PFSK-1 (cell line): ENCODE data around the gene GPC6.

Source experiments
- FOXP2 ChIP-seq: optimal IDR thresholded peaks from 2 replicates; pipeline ENCODE3; 2011; ENCODE audit warnings: borderline replicate concordance, control low read depth, inconsistent platforms; ENCODE audit not compliant: insufficient read depth; ENCODE audit errors: extremely low read length, extremely low read depth
- POLR2AphosphoS5 ChIP-seq: IDR thresholded peaks from 2 replicates; pipeline ENCODE4 v1.6.1; 2012; ENCODE audit warnings: low read depth, mild to moderate bottlenecking, control low read depth, low read length, moderate library complexity
- SIN3A ChIP-seq: IDR thresholded peaks from 2 replicates; pipeline ENCODE4 v1.6.1; 2012; ENCODE audit warnings: mild to moderate bottlenecking, low read length, moderate library complexity, borderline replicate concordance; ENCODE audit not compliant: insufficient read depth
- TAF1 ChIP-seq: IDR thresholded peaks from 2 replicates; pipeline ENCODE4 v1.6.1; 2012; ENCODE audit warnings: low read length, control low read depth, borderline replicate concordance; ENCODE audit not compliant: insufficient read depth
- TF ChIP-seq, protein P1 (sequence below), 2 experiments: IDR thresholded peaks; 2 replicates each; pipeline versions ENCODE4 v1.6.1 to v1.8.0; 2011 to 2012; ENCODE audit warnings: low read depth in 2 of 2, low read length in 2 of 2, control low read depth in 1 of 2, inconsistent platforms in 1 of 2, mild to moderate bottlenecking in 1 of 2, moderate library complexity in 1 of 2; ENCODE audit not compliant: insufficient read depth in 1 of 2

Gene GPC6

DNA sequence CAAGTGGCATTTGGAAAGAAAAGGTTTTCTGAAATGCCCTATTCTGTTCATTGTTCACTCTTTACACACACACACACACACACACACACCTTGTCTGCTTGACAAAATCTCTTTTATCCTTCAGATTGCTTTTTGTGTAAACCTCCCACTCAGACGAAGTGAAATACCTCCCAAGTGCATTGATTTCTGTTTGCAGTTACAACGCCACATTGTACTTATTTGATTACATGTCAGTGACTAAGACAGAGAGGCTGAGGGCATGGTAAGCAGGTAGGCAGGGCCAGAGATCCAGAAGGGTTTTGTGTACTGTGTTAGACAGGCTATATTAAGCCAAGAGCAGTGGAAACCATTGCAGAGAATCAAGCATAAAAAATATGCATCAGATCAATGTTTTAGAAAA lies 561.8 kb downstream of the GPC6 start:
- TF ChIP-seq POLR2AphosphoS5 (no peak), FOXP2 (no peak), TAF1 (no peak), SIN3A (no peak)
- TF ChIP-seq, protein P1, sequence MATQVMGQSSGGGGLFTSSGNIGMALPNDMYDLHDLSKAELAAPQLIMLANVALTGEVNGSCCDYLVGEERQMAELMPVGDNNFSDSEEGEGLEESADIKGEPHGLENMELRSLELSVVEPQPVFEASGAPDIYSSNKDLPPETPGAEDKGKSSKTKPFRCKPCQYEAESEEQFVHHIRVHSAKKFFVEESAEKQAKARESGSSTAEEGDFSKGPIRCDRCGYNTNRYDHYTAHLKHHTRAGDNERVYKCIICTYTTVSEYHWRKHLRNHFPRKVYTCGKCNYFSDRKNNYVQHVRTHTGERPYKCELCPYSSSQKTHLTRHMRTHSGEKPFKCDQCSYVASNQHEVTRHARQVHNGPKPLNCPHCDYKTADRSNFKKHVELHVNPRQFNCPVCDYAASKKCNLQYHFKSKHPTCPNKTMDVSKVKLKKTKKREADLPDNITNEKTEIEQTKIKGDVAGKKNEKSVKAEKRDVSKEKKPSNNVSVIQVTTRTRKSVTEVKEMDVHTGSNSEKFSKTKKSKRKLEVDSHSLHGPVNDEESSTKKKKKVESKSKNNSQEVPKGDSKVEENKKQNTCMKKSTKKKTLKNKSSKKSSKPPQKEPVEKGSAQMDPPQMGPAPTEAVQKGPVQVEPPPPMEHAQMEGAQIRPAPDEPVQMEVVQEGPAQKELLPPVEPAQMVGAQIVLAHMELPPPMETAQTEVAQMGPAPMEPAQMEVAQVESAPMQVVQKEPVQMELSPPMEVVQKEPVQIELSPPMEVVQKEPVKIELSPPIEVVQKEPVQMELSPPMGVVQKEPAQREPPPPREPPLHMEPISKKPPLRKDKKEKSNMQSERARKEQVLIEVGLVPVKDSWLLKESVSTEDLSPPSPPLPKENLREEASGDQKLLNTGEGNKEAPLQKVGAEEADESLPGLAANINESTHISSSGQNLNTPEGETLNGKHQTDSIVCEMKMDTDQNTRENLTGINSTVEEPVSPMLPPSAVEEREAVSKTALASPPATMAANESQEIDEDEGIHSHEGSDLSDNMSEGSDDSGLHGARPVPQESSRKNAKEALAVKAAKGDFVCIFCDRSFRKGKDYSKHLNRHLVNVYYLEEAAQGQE (IDR thresholded peaks at IDR 0.05; ENCODE audit: insufficient read depth in 1 of 2, low read depth in 2 of 2, low read length in 2 of 2): no peak

DNA sequence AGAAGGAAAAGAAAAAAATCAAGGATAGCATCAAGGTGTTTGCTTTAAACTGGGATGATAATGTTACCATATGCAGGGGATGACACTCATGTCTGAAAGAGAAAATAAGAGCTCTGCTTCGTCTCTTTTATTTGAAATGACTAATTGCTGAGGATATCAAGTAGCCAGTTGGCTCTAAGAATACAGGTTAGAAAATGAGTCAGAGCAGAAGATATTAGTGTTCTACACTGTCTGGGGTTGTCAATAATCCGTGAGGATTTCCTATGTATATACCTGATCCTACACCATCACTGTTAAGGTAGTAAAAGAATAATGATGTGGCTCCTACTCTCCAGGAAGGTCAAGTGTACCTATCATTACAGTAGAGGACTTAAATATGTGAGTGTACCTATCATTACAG lies 562.5 kb downstream of the GPC6 start:
- TF ChIP-seq, protein P1 (IDR thresholded peaks at IDR 0.05; ENCODE audit: insufficient read depth in 1 of 2, low read depth in 2 of 2, low read length in 2 of 2): no peak
- TF ChIP-seq FOXP2 (no peak), POLR2AphosphoS5 (no peak), SIN3A (no peak), TAF1 (no peak)

DNA sequence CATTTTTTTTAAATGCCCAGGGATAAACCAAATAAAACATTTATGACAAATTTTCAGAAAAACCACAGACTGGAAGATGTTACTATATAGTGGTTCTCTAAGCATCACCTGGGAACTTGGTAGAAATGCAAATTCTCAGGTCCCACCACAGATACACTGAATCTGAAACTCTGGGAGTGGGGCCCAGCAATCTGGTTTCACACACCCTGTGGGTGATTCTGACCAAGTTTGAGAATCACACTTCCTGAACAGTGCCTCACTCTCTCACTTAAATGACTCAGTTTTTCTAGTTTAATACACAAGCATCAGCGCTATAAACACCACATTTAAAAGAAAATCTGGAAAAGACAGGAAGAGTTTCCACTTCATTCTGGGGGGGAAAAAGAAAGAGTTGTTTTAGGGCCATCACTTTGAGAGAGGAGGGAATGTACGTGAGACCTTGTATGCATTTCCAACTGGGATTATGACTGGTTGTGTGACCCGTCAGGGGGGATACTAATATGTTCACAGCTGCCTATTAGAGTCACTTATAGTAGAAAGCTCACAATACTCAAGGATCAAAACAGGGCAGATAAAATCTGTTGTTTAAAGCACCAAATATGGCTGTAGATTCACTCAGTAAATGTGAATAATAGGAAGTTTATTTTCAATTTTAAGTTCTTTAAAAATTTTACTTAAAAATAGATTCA lies 567.7 kb downstream of the GPC6 start:
- TF ChIP-seq, protein P1 (IDR thresholded peaks at IDR 0.05; ENCODE audit: insufficient read depth in 1 of 2, low read depth in 2 of 2, low read length in 2 of 2): no peak
- TF ChIP-seq POLR2AphosphoS5: no peak
- no peak for TF ChIP-seq TAF1
- no peak for TF ChIP-seq SIN3A
- no peak for TF ChIP-seq FOXP2

DNA sequence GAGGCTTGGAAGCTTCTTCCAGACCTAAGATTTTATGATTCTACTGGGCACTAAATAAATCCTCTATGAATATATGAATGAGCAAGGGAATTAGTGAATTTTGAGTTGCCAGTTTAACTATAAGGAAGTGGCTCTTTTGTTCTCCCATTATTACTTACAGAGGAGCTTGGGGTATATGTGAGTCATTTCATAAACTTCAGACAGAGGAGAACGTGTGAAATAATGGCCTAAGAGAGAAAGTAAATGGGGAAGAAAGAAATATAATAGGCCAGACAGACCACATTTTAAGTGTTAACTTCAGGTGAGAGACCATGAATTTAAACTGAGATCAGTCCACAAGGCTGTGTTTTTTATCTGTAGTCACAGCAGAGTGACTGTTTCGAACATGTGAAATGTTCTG lies 570.9 kb downstream of the GPC6 start:
- no peak for TF ChIP-seq SIN3A
- TF ChIP-seq, protein P1 (IDR thresholded peaks at IDR 0.05; ENCODE audit: insufficient read depth in 1 of 2, low read depth in 2 of 2, low read length in 2 of 2): no peak
- no peak for TF ChIP-seq POLR2AphosphoS5
- no peak for TF ChIP-seq FOXP2
- no peak for TF ChIP-seq TAF1

DNA sequence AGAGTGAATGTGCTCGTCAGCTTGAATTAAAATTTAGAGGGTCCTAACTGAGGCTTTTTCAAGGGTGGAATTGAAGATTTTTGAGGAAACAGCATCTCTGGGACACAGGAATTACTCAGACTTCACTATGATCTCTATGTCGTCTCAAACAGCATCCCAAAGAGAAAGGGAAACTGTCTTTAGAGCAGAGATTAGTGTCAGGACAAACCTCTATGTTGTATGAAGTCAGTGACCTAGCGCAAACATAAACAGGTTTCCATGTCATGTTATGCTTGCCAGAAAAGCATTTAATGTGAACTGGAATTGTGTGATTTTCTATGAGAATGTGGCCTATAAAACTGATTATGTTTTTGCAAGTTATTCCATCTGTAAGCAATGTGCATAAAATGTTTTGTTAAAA lies 573.7 kb downstream of the GPC6 start:
- TF ChIP-seq, protein P1 (IDR thresholded peaks at IDR 0.05; ENCODE audit: insufficient read depth in 1 of 2, low read depth in 2 of 2, low read length in 2 of 2): no peak
- TF ChIP-seq POLR2AphosphoS5: no peak
- TF ChIP-seq SIN3A: no peak
- TF ChIP-seq FOXP2: no peak
- TF ChIP-seq TAF1: no peak
